ENCODE results near the gene DPP9.
"Not testable (repeated sequence)": the region's sequence is repeated elsewhere in the genome, so short reads cannot be mapped to it uniquely, and the experiment has no call there.

Gene DPP9

GRCh38 chr19:4723595-4724514 is at the start of gene DPP9:
TSS of gene DPP9 (minus strand) at chr19:4723842. CDS start at chr19:4719906, 3,936 bp downstream.
- DNase-seq (ENCODE audit: low spot score), result peak; percentile 99

GRCh38 chr19:4773047-4773640 is 49.5 kb upstream of the DPP9 start:
- no peak for DNase-seq (ENCODE audit: low spot score)

- no peak for DNase-seq (ENCODE audit: low spot score)
Observed at GRCh38 chr19:4772566-4772965, 48.9 kb upstream of the DPP9 start.

GRCh38 chr19:4768934-4769777 is 45.5 kb upstream of the DPP9 start:
- peak; percentile 92 for DNase-seq (ENCODE audit: low spot score)

GRCh38 chr19:4764393-4764660 is 40.7 kb upstream of the DPP9 start:
- DNase-seq (ENCODE audit: low spot score), result no peak

GRCh38 chr19:4763021-4763420 is 39.4 kb upstream of the DPP9 start:
- DNase-seq (ENCODE audit: low spot score), result no peak

- DNase-seq (ENCODE audit: low spot score), result no peak
Observed at GRCh38 chr19:4760285-4760650, 36.6 kb upstream of the DPP9 start.

GRCh38 chr19:4759388-4760284 is 36.0 kb upstream of the DPP9 start:
- peak; percentile 100 for DNase-seq (ENCODE audit: low spot score)

GRCh38 chr19:4758659-4759058 is 35.0 kb upstream of the DPP9 start:
- DNase-seq (ENCODE audit: low spot score), result no peak

GRCh38 chr19:4758082-4758481 is 34.4 kb upstream of the DPP9 start:
- DNase-seq (ENCODE audit: low spot score), result no peak

- no peak for DNase-seq (ENCODE audit: low spot score)
Observed at GRCh38 chr19:4755459-4755858, 31.8 kb upstream of the DPP9 start.

GRCh38 chr19:4754248-4754647 is 30.6 kb upstream of the DPP9 start:
- DNase-seq (ENCODE audit: low spot score), result no peak

- DNase-seq (ENCODE audit: low spot score), result no peak
Observed at GRCh38 chr19:4749870-4750590, 26.4 kb upstream of the DPP9 start.

GRCh38 chr19:4748589-4748988 is 24.9 kb upstream of the DPP9 start:
- DNase-seq (ENCODE audit: low spot score), result no peak

- no peak for DNase-seq (ENCODE audit: low spot score)
Observed at GRCh38 chr19:4748185-4748584, 24.5 kb upstream of the DPP9 start.

GRCh38 chr19:4745986-4746385 is 22.3 kb upstream of the DPP9 start:
- DNase-seq (ENCODE audit: low spot score), result no peak

- not testable (repeated sequence) for DNase-seq (ENCODE audit: low spot score)
Observed at GRCh38 chr19:4745175-4745574, 21.5 kb upstream of the DPP9 start.

GRCh38 chr19:4744451-4745174 is 21.0 kb upstream of the DPP9 start:
- no peak for DNase-seq (ENCODE audit: low spot score)

- DNase-seq (ENCODE audit: low spot score), result no peak
Observed at GRCh38 chr19:4742723-4743646, 19.3 kb upstream of the DPP9 start.
